ENCODE measurements around the gene PDCD1.

The PDCD1 gene

DNA sequence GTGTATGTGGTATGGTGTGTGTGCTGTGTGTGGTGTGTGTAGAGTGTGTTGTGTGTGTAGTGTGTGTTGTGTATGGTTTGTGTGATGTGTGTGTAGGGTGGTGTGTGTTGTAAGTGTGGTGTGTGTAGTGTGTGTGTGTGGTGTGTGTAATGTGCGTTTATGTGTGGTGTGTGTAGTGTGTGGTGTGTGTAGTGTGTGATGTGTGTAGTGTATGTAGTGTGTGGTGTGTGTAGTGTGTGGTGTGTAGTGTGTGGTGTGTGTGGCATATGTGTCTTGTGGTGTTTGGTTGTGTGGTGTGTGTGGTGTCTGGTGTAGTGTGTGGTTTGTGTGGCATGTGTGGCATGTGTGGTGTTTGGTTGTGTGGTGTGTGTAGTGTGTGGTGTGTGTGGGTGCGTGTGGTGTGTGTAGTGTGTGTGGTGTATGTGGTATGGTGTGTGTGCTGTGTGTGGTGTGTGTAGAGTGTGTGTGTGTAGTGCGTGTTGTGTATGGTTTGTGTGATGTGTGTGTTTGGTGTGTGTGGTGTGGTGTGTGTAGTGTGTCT, 6.8 kb upstream of the PDCD1 start:
- no peak overlapping the region for H3K27ac ChIP-seq
- TF ChIP-seq, protein P1, sequence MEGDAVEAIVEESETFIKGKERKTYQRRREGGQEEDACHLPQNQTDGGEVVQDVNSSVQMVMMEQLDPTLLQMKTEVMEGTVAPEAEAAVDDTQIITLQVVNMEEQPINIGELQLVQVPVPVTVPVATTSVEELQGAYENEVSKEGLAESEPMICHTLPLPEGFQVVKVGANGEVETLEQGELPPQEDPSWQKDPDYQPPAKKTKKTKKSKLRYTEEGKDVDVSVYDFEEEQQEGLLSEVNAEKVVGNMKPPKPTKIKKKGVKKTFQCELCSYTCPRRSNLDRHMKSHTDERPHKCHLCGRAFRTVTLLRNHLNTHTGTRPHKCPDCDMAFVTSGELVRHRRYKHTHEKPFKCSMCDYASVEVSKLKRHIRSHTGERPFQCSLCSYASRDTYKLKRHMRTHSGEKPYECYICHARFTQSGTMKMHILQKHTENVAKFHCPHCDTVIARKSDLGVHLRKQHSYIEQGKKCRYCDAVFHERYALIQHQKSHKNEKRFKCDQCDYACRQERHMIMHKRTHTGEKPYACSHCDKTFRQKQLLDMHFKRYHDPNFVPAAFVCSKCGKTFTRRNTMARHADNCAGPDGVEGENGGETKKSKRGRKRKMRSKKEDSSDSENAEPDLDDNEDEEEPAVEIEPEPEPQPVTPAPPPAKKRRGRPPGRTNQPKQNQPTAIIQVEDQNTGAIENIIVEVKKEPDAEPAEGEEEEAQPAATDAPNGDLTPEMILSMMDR (IDR thresholded peaks at IDR 0.05), result no peak
- TF ChIP-seq ZFX (IDR thresholded peaks at IDR 0.05; ENCODE audit: borderline replicate concordance), result no peak

- no peak overlapping the region for H3K27ac ChIP-seq
- TF ChIP-seq, protein P1 (IDR thresholded peaks at IDR 0.05), result no peak
- no peak for TF ChIP-seq ZFX (IDR thresholded peaks at IDR 0.05; ENCODE audit: borderline replicate concordance)
Observed at GRCh38 chr2:241864850-241865213, 6.1 kb upstream of the PDCD1 start.

- TF ChIP-seq ZFX (IDR thresholded peaks at IDR 0.05; ENCODE audit: borderline replicate concordance), result no peak
- TF ChIP-seq, protein P1 (IDR thresholded peaks at IDR 0.05), result no peak
- H3K27ac ChIP-seq, result no peak overlapping the region
Observed at GRCh38 chr2:241864168-241864849, 5.6 kb upstream of the PDCD1 start.

GRCh38 chr2:241863536-241863954, 4.9 kb upstream of the PDCD1 start:
- TF ChIP-seq, protein P1 (IDR thresholded peaks at IDR 0.05), result no peak
- no peak for TF ChIP-seq ZFX (IDR thresholded peaks at IDR 0.05; ENCODE audit: borderline replicate concordance)
- no peak overlapping the region for H3K27ac ChIP-seq

- H3K27ac ChIP-seq, result no peak overlapping the region
- no peak for TF ChIP-seq ZFX (IDR thresholded peaks at IDR 0.05; ENCODE audit: borderline replicate concordance)
- TF ChIP-seq, protein P1 (IDR thresholded peaks at IDR 0.05), result no peak
Observed at GRCh38 chr2:241862775-241863535, 4.3 kb upstream of the PDCD1 start.

DNA sequence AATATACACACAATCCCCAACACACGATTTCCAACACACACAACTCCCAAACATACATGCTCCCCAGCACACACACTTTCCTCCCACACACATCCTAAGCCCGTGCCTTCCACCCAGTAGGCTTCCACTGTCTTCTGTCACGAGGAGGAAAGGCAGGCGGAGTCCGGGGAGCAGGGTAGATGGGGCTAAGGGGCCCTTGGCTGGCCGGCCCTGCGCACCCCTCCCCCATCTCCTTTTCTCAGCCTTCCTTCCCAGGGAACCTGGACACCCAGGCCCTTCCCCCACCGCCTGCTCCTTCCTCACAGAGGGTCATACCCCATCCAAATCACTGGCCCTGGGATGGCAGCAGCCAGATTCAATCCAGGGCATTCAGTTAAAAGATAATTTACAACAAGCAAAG, 3.4 kb upstream of the PDCD1 start:
- no peak overlapping the region for H3K27ac ChIP-seq
- TF ChIP-seq, protein P1 (IDR thresholded peaks at IDR 0.05), result no peak
- TF ChIP-seq ZFX (IDR thresholded peaks at IDR 0.05; ENCODE audit: borderline replicate concordance), result no peak

GRCh38 chr2:241861264-241861663, 2.6 kb upstream of the PDCD1 start:
- H3K27ac ChIP-seq, result no peak overlapping the region
- TF ChIP-seq, protein P1 (IDR thresholded peaks at IDR 0.05), result no peak
- no peak for TF ChIP-seq ZFX (IDR thresholded peaks at IDR 0.05; ENCODE audit: borderline replicate concordance)
